NCI-H1417 treated with DMSO at 0.1 percent for 48 hours (cell line): Measurements from ENCODE around the gene BDKRB1.

Source experiments
- DNase-seq: peaks from one replicate; lab custom pipeline; 2025; lab: John Stamatoyannopoulos, UW

BDKRB1 gene

DNA sequence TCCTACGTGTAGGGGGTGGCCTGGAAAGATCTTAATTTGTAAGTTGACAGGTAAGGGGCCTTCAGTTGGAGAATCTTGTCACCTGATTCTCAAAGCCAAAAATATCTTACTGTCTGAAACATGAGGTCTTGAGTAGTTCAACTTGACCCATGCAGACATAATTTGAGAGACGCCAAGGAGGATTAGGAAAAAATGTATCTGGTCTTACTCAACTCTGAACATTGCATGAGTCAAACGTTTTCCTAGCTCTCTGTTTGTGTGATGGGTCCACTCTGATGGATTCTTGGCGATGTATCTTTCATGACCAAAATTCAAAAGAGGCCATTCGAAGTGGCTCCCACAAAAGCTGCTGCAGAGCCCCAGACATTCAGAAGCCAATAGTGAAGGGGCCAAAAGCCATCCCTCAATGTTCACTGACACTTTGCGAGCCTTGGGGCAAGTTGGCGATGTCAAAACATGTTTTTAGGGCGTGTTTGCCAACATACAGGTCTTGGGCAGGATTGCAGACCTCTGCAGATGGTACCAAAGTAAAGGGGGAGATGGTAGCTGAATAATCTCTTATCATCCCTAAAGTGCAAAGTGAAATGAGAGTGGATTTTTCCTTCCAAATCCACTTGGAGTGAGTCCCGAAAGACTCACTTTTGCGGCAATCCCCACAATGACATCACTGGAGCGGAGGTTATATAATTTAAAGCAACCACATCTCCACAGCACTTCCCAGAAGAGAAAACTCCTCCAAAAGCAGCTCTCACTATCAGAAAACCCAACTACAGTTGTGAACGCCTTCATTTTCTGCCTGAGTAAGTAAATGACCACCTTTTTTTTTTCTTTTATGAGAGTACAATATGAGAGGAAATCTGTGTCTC lies at the start of gene BDKRB1:
TSS of gene BDKRB1 (plus strand) at position 710 of the 866 bp plus-strand sequence. CDS start 7,473 bp downstream, outside the sequence.
- DNase-seq = no peak

DNA sequence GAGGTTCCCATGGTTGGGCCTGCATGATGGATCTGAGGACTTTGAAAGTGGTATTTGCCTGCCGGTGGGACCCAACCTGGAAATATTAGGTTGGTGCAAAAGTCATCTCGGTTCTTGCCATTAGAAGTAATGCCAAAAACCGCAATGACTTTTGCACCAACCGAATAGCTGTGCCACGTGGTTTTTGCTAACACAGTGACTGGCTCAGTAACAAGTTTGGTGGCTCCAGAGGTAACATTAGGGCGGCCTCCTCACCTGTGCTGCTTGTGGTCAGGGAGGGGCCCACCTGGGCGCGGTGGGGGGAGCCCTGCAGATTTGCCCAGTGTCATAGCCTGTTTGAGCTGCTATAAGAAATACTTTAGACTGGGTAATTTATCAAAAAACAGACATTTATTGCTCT lies 49.5 kb upstream of the BDKRB1 start:
- DNase-seq = no peak

DNA sequence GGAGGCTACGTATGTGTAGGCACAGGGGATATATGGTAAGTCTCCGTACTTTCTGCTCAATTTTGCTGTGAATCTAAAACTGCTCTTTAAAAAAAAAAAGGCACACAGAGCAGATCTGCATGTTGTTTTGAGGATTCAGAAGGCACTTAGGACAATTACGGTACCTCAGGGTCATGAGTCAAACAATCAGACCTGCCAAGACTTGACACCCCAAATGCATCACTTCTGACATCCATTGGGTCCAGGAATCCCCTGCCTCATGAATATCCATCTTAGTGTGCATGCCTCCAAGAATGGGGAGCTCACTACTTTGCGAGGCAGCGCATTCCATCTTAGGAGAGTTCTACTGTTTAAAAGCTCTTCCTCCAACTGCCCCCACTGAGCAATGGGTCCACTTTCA lies 48.3 kb upstream of the BDKRB1 start:
- no peak for DNase-seq

DNA sequence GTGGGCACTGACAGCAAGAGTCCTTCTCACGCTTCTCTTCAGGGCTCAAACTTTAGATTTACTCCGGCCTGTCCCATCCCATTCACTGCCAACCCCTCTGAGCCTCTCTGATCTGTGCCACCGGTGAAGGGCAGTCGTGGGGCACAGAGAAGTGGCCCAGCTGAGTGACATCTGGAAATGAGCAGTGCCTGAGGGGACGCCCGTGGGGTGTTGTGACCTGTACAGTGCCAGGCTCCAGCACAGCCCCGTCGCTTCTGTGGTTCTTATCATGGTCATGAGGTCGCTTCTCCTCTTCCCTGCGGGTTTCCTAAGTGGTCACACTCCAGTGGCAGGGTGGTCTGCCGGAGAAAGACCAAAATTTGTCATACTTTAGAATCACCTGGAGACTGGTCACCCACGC lies 47.3 kb upstream of the BDKRB1 start:
- DNase-seq = no peak

DNA sequence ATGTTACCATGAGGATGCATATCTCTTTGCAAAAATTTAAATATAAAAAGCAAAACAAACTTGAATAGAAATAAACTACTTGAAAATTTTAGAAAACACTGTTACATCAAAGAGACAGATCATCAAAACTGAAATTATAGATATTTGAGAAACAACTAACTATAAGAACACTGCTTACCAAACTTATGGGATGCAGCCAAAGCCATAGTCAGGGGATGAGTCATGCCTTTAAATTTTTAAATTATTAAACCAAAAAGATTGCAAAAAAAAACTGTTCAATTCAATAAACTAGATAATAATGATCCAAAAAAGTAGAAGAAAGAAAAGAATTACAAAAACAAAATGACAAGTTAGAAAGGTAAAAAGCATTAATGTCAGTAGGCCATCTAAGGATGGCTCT lies 43.9 kb upstream of the BDKRB1 start:
- DNase-seq = no peak

DNA sequence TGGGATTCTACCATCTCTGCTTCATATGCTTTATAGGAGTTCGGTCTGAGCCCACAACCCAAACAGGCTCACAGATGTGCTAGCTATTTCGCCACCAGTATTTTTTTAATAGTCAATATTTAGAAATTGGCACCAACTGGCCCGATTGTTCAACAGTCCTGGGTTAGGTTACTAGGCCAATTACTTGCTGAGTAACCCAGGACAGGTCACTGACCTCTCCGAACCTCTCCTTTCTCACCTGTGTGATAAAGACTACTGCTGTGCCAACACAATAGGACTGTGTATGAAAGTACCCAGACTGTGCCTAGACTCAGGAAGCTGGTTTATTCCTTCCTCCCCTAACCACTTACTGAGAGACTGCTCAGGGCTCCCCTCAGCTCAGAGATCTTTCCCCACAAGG lies 43.1 kb upstream of the BDKRB1 start:
- no peak for DNase-seq

DNA sequence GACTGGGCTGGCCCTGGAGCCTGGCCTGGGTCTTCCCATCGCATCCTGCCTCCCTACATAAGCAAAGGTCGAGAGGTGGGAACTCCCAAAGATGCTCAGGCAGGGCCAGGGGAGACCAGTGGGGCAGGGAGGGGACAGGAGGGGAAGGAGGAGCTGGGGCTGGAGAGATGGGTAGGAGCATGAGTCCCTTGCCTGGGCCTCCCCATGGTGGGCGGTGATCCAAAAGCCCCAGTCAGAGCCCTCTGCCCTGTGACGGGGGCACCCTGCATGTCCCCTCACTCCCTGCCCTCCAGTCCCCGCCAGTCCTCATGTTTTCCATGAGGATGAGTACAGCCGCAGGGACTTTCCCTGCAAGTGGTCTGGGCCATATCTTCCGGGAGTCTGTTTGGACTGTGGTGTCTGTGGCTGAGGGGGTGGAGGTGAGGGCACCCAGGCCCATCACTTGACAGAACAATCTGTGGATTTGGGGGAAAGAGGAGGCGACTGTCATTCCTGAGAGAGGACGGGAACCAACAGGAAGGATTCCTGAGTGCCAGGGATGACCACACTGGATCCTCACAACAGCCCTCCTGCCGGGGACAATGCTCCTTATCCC lies 42.0 kb upstream of the BDKRB1 start:
- no peak for DNase-seq

DNA sequence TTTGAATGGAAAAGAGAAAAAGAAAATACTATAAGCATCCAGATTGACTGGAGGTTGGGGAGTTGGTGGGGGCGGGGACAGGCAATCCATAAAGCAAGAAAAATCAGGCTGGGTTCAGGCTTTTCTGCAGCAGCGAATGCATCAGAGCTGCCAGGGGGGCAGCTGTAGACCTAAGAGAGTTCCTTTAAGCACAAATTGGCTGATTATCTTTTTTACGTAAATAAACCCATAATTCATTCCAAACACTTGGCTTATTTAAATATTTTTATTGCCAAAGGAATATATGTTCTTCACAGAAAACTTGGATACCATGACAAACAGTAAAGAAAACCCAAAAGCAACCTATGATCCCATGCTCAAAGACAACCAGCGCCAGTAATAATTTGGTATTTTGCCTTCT lies 41.2 kb upstream of the BDKRB1 start:
- no peak for DNase-seq

DNA sequence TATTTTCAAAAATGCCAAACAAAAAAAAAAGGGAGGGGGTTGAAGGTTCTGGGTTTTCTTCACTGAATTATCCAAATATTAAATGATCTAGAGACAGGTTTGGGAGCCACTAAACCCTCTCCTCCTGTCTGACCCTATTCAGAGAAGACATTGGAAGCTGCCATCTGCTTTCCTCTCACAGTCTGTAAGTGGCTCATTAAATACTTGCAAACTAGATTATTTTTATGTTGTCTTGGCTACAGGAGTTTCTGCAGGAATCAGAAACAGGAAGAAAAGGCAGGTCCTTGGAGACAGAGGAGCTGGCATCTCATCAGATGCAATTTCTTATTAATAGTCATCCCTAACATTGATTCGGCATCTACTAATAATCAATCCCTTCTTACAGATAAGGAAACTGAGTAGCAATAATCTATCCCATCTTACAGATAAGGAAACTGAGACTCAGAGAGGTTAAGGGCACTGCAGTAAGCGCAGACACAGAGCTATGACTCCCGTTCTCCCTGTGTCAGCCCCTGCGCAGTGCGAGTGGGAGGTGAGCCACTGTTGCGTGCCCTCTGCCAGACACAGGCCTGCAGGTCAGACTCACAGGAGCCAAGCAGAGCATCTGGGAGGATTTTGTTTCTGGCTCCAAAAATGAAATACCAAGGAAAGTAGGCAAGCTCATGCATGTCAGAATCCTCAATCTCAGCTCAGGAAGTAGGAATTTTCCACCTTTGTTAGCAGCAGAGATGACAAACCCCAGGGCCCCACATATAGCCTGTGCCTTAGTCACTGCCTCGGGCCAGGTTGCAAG lies 40.4 kb upstream of the BDKRB1 start:
- DNase-seq = no peak

DNA sequence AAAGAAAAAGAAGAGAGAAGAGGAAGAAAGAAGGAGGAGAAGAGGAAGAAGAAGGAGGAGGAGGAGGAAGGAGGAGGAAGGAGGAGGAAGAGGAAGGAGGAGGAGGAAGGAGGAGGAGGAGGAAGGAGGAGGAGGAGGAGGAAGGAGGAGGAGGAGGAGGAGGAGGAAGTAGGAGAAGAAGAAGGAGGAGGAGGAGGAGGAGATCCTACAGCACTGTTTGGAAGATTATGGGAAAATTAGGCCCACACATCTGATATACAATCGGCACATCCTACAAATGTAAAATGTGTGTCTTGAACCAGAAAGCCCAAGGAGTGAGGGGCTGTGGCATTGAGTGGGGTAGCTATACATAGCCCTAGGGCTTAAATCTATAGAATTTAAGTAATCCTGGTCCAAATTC lies 39.4 kb upstream of the BDKRB1 start:
- DNase-seq = no peak

DNA sequence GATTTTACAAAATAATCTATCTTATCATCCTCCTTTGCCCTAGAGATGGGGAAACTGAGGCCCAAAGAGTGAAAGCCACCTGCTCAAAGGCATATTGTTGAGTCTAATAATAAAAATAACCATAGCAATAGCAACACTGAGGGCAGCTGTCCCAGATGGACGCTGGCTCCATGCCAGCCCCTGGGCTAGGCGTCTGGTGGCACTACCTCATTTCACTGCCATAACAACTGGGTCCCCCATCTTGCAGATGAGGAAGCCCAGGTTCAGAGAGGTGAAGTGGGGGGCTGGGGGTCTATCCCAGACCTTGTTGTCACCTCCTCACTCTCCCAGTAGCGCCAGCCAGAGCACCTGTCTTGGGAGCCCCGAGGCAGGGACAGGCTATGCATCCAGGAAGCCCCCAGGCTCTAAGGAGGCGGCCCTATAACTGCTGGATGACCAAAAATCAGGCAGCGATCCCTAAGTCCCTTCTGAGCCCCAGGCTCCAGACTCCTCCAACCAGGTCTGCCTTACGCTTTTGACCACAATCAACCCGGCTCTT lies 38.6 kb upstream of the BDKRB1 start:
- DNase-seq = no peak

DNA sequence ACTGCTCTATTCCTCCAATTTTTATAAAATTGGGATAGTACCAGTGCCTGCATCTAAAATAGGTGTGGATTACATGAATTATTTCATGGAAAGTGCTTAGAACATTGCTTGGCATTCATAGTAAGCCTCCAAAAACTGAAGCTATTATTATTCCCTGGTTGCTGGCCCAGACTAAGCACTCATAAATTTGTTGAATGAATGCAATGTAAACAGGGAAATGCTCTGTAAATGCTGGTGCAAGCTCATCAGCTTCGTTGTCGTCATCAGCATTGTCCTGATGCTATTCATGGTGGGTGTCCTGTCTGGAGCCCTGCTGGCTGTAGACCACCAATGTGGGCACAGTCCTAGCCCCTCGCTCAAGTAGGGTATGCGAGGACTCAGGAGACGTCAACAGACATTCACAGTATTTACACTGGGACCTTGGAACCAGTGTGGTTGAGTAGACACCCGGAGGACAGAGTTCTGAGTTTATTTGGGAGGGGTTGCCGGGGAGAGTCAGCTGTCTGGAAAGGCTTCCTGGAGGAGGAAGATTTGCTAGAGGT lies 34.8 kb upstream of the BDKRB1 start:
- DNase-seq = no peak

DNA sequence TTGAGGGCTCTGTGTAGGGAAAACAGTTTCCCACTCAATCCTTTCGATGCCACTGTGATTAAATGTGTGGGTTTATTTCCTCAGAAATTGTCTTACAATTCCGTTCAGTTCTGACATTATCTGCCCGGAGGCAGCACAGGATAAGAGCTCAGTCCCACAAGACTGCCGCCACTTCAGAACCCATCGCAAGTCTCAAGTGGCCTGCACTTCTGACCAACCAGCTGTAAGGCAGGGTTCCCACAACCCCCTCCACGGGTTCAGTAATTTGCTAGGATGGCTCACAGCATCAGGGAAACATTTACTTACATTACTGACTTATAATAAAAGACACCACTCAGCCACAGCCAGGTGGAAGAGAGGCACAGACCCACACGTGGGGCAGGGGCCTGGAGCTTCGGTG lies 34.2 kb upstream of the BDKRB1 start:
- DNase-seq = no peak

DNA sequence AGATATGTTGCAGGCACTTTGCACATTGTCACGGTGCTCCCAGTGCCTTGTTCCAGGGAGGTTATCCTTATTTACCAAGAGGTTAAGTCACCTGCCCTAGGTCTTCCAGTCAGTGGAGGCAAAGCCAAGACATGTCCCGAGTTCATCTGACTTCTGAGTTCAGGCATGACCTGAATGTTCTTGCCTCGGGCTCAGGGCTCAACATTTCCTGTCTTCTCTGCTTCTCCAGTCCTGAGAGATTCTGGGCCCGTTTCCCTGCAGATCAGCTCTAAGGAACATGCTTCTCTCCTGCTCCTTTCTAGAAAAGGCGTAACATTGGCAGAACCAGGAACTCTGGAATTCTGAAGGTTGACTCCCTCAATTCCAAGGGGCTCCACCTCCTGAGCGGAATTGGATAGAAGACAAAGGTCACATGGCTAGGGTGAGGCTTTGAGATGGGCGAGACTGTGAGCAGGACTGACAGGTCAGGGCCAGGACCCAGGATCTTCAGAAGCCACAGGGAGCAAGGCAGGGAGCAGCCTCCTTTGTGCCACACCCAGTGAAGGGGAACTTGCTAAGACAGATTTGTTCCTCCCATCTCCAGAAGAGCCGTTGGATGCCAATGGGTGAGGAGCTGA lies 31.4 kb upstream of the BDKRB1 start:
- DNase-seq = no peak

DNA sequence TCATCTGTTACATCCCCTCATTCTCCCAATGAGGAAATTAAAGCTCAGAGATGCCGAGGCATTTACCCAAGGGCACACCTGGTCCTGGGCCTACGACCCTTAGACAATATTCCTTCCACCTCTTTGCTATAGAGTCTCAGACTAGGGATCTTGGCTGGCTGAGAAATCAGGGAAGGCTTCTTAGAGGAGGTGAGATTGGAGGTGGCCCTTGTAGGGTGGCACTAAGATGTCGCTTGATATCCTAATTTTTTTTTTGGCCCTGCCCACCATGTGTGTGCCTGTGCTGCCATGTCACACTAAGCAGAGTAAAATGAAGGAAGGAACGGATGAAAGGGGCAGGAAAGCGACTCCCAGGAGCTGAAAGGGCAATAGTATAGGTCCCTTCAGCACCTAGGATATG lies 30.8 kb upstream of the BDKRB1 start:
- DNase-seq = no peak

DNA sequence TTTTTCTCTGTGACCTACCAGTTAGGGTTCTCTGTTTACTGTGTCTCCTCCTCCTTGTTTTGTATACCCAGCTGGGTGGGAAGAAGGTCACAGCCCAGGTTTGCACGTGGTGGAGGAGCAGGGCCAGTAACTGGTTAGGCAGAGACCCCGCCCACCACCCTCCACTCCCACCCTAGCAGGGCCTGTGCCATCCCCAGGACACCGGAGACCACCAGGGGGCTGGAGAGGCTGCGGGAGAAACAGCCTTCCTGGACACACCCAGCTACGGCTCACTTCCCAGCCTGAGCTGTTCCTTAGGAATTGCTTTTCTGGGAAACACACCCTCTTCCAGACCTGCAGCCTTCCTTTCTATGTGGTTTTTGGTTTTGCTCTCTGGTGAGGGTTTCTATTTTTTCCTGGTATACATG lies 30.3 kb upstream of the BDKRB1 start:
- DNase-seq = no peak

DNA sequence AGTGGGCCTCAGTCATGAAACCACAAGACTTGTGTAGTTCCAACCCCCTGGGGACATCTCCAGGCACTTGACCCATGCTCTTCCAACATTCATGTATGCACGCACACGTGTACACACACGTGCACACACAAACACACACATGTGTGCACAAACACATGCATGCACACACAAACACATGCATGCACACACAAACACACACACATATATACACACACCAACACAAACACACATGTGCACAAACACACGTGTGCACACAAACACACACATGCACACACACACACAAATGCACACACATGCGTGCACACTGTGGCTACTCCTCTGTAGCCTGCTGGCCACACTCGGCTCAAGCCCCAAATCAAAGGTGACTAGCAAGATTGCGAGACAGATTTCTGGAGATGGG lies 28.6 kb upstream of the BDKRB1 start:
- DNase-seq = no peak

DNA sequence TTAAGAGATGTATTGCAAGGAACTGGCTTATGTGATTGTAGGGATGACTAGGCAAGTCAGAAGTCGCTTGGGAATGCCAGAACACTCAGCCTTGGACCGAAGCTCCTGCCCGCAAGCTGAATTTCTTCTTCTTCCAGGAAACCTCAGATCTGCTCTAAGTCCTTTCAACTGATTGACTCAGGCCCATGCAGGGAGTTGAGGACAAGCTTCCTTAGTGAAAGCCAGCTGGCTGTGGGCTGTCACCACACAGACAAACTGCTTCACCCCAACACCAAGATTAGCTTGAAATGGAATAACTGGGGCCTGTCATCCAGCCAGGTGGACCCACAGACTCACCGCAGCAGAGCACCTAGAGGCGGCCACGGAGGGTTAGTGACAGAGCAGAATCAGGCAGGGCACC lies 26.7 kb upstream of the BDKRB1 start:
- no peak for DNase-seq

DNA sequence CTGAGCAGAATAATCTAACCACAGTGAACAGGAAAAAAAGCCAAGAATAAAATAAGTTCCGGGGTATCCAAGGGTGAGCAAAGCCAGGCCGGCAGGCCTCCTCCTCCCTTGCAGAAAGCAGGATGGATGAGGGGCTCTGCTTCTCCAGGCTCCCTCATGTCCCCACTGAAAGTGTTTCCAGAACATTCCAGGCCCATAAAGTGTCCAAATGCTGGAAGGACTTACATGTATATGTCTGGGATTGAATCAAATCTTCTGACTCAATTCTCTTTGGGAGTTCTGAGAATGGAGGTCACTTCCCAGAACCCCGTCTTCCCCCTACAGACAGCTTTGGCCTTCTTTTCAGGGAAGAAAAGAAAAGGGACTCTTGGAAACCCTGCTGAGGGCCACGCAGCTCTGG lies 25.0 kb upstream of the BDKRB1 start:
- no peak for DNase-seq

DNA sequence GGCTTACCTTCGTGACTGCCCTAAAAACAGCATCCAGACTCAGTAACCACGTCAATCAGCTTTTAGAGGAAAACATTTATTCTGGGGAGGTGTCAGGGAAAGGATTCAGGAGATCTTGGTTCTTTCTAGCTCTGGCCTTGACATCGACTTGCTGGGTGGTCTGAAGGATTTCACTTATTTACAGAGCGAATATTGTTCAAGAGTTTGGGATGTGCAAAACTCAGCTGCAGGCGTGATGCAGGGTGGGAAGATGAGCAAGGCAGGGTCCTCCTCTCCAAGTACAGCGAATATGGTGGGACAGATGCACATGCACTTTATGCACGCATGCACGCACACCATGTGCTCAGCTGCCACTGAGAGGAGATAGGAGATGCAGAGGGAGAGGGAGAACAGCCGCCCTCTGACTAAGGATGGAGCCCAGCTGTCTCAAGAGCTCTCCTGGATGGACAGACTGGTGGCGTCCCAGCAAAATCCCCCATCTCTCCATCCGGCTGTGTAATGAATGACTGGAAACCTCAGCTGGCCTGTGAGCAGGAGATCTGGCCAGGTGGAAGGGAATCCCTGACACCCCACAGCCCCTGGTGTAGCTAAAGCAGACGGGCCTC lies 24.4 kb upstream of the BDKRB1 start:
- DNase-seq = no peak

DNA sequence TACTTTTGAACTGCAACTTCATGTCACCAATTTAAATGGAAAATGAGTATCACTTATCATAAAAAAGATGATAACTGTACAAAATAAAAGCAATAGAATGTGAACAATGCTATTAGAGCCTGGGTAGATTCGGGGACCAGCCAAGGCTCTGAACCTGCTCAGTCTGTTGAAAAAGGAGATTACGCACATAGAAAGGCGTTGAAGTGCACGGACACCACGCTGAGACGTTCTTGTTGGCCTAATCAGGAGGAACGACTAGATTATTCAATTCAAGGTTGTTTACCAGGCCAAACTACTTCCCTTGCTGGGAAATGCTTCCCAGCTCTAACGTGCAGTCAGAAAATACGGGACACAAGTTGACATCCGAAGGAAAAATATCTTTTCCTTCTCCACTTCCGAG lies 23.5 kb upstream of the BDKRB1 start:
- DNase-seq = no peak

DNA sequence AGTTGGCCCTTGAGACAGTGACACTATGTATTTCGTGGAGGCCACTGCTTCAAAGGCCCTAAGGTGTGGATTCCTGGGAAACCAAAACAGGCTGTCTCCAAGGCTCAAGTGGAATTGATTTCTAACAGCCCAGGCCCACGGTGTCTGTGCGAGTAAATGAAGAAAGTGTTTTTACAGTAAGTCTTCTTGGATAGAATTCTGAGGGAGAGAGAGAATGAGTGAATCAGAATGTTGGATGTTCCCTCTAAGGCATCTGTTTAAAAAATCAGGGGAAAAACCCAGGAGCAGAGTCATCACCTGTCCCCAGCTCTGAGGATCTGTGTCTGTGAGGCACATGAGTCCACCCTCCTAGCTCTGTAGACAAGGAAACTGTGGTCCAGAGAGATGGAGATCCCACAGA lies 22.3 kb upstream of the BDKRB1 start:
- no peak for DNase-seq
